HG02884 (cell line): ENCODE data around the gene NXN.
"Not testable (repeated sequence)": the region's sequence is repeated elsewhere in the genome, so short reads cannot be mapped to it uniquely, and the experiment has no call there.

Source experiments
- ATAC-seq: cut with Tn5 transposase; IDR thresholded peaks from one replicate; pipeline ENCODE4 v1.9.1; 2021; ENCODE audit warnings: mild to moderate bottlenecking, moderate library complexity; ENCODE audit not compliant: unreplicated experiment

The NXN gene

DNA sequence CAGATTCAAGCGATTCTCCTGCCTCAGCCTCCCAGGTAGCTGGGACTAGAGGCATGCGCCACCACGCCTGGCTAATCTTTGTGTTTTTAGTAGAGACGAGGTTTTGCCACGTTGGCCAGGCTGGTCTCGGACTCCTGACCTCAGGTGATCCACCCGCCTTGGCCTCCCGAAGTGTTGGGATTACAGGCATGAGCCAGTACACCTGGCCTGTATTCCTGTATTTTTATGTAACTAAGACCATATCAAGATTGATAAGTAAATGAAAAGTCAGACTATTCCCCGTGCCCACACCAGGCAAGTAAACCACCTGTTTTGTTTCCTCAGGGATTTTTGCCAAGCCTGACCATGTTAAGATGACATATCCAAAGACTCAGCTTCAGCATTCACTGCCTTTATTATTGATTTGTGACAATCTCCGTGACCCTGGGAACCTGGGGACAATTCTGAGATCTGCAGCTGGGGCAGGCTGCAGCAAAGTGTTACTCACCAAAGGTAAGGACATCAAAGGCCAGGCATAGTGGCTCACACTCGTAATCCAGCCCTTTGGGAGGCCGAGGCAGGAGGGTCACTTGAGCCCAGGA, 191.8 kb downstream of the NXN start:
- ATAC-seq, result no peak

DNA sequence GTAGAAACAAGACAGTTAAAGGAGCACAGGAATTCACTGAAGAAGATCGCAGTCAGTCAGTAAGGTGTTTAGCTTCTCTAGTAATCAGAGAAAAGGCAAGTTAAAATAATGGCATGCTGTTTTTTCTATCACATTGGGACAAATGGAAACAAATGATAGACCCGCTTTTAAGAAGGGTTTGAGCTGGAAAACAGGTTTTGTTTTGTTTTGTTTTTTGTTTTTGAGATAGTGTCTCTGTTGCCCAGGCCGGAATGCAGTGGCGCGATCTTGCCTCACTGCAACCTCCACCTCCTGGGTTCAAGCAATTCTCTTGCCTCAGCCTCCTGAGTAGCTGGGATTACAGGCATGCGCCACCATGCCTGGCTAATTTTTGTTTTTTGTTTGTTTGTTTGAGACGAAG, 193.7 kb downstream of the NXN start:
- not testable (repeated sequence) for ATAC-seq

DNA sequence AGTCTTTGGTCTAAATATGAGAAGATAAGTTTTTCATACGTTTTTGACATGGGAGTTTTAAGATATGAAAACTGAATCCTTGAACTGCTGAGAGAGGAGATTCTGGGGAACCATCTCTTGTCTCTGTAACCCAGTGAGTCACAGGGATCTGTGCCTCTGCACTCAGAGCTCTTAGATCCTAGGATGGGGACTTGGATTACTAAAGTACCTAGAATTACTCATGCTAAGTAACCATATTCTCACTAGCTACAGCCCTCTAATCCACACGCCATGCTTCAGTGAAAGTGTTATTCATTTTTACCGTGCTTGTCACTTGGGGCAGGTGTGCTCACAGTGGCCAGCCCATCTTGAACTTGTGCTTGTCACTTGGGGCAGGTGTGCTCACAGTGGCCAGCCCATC, 195.4 kb downstream of the NXN start:
- ATAC-seq, result no peak

DNA sequence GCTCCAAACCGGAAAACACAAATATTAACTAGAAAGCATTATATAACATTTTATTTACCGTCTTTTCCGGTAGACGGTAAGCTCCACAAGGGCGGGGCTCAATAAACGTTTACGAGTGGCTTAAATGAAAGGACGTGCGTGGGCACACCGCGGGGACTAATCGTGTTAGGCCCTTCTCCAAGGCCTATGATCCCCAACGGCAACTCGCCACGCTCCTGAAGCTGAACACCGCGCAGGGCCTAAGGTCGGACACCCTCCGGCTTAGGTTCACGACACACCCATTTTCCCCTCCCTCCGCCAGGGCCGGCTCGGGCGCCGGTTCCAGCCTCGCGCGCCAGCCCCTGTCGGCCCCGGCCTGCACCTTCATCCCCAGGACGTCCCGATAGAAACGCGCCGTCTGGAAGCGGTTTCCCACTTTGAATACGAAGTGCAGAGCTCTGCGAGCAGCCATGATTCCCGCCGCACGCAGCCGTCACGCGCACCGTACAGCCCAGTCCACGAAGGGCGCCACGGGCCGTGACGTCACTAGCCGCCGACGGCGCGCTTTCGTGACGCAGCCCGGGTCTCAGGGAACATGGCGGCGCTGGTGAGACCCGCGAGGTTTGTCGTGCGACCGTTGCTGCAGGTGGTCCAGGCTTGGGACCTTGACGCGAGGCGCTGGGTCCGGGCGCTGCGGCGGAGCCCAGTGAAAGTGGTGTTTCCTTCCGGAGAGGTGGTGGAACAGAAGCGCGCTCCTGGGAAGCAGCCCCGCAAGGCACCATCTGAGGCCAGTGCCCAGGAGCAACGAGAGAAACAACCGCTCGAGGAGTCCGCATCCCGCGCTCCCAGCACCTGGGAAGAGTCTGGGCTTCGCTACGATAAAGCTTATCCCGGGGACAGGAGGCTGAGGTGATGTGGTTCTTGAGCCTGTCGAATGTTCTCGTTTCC, 197.5 kb downstream of the NXN start, which contains the start of the genes GLOD4 and MRM3:
TSS of gene GLOD4 (minus strand) at position 476 of the 927 bp plus-strand sequence. CDS start at position 451, 25 bp downstream.
TSS of gene MRM3 (plus strand) at position 549 of the 927 bp plus-strand sequence. CDS start at position 575, 26 bp downstream.
- peak; percentile 58 for ATAC-seq

DNA sequence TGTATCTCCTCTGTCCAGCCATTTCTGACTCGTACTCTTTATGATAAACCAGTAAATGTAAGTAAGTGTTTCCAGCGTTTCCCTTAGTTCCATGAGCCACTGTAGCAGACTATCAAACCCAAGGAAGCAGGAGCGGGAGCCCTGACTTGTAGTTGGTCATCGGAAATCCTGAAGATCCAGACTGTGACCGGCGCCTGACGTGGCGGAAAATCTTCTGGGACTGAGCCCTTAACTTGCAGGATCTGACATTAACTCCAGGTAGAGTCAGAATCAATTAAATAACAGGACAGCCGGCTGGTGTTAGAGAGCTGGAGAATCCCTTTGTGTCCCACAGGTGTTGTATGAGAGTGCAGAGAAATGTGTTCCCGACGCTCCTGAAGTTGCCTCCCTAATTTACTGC, 201.5 kb downstream of the NXN start:
- no peak for ATAC-seq

DNA sequence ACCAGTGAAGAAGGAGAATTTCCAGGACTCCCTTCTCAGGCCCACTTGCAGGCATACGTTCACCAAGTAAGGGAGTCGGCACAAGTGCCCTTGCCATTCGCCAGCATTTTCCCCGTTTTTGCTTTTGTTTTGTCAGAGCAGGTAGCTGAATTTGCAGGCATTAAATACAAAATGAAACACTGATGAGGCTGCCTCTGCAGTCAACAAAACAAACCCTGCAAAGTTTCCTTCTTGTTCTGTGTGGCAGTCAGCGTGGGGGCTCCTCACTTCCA, 205.3 kb downstream of the NXN start:
- no peak for ATAC-seq

DNA sequence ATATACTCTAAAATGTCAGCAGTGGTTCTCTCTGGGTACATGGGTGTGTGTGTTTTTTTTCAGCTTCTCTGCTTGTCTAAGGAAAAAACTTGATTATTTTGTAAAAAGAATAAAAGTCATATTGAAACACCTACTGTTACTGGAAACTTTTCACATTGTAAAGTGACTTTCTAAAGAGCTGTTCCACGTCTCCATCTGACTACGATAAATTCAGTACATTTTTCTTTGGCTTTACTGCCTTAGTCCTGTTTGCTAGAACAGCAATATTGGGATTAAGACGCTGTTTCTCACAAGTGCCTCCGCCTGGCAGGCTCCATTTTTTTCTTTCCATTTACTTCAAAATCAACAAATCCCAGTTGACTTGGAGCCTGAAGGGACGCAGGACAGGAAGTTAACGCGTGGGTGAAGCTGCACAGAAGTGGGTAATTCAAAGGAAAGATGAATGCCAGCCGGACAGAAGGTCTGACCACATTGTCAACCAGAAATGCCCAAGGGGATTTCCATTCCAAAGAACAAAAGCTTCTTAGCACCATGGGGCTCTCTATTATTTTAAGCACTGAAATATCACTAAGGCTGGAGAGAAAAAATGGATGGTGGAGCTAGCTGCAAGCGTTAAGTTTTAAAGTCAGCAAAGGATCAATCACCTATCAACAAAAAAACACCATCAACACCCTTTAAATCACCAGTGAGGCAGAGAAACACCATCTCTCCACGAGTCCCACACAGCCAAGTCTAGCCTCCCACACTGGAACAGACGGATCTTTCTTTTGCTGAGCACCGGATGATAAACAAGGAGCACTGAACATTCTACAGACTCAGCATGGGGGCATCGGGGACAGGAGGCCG, 205.9 kb downstream of the NXN start:
- ATAC-seq, result no peak

DNA sequence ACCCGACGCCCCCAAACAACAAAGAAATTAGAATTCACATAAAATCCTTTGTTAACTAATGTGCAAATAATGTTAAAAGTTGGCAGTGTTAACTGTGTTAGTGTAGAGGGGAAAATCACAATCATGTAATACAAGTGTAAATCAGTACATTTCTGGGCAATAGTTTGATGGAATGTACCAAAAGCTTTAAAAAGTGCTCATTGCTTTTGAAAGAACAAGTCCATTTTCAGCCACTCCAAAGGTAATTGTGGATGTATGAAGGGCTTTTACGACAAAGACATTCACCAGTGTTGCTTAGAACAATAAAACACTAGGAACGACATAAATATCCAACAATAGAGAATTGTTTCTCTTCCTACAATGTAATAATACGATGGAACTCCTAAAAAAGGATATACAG, 206.6 kb downstream of the NXN start:
- no peak for ATAC-seq

DNA sequence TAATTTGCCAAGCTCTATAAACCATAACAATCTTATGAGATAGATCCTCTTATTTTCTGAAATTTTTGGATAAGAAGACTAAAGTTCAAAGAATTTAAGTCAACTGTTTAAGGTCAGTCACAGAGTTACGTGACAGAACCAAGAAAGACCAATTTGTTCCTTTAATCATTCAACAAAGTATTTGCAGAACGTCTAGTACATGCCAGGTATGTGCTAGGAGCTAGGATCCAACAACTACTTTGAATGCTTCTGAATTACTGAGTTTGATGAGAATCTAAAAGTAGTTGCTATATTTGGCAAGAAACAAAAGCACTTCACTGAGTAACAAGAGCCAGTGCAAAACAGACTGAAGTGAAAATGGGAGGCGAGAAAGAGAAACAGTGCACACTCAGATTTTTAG, 212.5 kb downstream of the NXN start:
- ATAC-seq, result no peak

DNA sequence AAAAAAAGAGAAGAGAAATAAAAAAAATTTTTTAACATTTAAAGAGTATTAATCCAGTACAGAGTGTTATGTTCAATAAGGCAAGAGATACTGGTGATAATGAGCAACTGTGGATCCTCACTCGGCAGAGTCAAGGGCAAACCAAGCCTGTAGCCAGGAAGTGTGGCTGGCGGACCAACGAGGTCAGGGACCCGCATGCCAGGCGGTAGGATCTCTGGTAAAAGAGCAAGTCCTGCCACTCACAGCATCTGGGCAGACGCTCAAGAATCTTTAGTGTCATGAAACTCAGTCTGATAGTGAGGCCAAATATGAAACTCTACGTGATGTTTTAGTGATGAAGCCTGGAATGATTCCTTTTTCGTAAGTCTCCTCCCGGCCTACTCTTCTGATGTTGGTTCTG, 219.2 kb downstream of the NXN start:
- ATAC-seq, result no peak

DNA sequence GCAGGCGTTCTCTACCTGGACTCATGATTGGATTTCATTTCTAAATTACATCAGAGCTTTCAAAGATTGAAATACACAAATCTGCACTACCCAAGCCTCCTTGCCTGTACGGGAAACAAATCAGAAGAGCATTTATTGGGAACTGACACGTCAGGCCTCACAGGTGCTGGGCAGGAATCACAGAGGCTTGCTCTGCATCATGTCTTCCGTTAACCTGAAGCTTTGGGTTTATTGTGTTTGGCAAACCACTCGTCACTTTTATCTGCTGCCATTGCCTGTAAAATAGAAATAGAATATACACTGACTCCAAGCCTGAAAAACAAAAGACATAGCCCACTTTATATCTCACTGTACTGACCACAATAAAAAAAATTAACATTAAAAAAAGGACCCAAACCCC, 219.6 kb downstream of the NXN start:
- ATAC-seq, result no peak

DNA sequence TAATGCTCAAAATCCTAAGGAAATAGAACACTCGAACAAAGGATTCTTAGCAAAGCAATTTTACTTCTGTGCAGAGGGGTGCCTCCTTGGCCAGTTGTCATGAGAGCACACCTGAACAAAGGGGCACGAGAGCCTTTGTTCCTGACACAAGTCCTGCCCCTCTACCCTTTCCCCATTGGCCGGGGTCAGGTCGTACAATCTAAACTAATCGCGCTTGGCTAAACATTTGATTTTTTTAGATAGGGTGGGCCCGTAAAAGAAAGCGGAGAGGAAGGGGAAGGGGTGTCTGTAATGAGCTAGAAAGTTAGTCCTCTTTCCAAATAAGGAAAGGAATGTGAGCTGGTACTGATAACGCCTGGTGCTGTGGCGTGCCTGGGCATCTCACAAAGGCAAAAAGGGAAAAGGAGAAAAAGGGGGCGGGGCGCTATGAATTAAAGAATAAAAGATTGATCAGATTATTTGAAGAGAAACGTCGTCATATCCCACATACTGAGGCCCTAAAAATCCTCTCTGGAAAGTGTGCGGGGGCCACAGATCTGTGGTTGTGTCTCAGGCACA, 223.5 kb downstream of the NXN start:
- not testable (repeated sequence) for ATAC-seq

DNA sequence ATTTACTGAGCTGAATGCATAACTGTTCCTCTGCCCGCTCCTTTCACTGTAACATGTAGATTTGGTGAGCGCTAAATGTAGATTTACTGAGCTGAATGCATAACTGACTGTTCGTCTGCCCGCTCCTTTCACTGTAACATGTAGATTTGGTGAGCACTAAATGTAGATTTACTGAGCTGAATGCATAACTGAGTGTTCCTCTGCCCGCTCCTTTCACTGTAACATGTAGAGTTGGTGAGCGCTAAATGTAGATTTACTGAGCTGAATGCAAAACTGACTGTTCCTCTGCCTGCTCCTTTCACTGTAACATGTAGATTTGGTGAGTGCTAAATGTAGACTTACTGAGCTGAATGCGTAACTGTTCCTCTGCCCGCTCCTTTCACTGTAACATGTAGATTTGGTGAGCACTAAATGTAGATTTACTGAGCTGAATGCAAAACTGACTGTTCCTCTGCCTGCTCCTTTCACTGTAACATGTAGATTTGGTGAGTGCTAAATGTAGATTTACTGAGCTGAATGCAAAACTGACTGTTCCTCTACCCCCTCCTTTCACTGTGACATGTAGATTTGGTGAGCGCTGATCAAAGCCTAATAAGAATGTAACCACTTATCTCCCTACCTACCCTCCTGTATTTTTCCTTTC, 224.1 kb downstream of the NXN start:
- not testable (repeated sequence) for ATAC-seq

DNA sequence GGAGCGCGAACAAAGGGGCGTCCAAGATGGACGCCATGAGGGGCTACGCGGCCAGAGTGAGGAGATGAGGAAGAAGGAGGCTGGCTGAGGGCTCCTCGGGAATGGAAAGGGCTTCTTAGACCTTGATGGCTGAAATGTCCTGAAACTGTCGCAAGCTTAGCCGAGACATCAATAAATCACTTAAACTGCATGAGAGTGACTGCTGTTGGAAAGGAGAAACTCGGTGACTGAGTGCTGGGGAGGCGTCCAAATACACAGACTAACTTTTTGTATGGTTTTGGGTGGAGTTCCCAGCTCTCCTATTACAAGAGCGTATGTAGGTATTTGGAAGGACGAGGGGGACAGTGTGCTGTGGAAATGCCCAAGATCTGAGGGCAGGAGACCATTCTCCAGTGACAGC, 226.2 kb downstream of the NXN start:
- no peak for ATAC-seq

DNA sequence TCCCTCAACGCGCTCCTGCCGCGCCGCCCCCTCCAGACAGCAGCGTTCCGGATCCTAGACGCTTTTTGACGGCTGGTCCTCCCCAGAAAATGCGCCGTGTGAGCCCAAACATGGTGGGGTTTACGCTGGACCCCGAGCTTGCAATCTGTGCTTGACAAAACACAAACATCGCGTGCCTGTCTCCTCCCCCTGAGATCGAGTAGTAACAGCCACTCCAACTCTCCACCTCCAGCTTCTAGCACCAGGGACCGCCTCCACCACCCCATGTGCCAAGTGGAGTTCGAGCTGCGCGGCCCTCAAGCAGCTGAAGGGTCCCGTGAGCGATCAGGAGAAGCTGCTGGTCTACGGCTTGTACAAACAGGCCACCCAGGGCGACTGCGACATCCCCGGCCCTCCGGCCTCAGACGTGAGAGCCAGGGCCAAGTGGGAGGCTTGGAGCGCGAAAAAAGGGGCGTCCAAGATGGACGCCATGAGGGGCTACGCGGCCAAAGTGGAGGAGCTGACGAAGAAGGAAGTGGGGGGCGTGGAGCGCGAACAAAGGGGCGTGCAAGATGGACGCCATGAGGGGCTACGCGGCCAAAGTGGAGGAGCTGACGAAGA, 226.9 kb downstream of the NXN start:
- no peak for ATAC-seq

DNA sequence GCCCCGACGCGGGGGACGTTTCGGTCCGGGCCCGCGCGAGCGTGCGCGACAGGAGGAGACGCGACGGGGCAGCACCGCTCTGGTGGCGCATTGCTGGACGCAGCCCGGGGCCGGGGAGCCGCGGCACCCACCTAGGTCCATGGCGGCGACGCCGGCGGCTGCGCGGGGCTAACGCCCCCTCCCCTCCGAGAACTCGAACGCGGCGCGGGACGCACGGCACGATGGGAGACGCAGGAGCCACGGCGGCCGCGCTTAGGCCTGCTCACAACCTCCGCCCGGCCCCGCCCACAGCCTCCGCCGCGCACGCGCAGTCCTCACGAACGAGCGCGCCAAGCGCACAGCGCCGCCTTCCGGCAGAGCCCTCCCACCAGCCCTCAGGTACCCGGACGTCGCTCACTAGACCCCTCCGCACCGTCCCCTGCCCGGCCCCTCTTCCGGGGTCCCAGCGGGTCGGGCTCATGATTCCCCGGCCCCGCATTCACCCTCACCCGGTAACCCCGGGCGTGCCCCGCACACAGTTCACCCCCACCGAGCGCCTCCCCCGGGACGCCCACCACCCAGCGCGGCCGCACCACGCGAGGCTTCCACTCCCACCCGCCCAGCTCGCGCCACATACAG, 227.5 kb downstream of the NXN start, which contains the start of gene GEMIN4:
TSS of gene GEMIN4 (minus strand) at position 263 of the 618 bp plus-strand sequence. CDS start at position 141, 122 bp downstream.
- peak; percentile 85 for ATAC-seq

DNA sequence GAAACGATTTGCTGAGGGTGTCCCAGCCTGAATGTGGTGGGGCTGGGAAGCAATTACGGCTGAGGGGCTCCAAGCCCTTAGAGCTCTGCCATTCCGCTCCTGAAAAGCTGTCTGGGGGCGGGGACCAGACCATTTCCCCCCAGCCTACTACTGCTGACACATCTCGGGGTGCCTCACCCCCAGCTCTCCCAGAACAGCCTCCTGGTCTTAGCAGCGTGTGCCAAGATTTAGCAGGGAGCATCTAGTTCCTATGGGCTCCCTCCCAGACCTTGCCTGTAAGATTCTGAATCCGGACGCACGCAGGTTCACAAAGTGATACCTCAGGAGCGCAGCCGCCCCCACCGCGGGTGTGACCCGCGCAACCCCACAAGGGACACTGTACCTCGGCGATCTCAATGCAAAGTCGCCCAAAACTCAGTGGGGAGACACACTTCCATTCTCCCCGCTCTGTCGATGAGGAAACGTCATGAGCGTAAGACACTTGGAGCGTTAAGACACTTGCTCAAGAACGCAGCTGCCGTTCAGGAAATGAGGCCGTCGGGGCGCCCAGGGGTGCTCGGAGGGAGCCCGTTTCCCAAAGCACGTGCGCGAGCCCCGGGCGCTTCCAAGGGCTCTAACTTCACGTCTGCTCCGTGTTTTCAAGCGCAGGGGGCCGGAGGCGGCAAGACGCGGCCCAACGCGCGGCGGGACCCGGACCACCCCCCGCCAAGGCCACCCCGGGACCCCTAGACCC, 228.1 kb downstream of the NXN start:
- ATAC-seq, result peak; percentile 26

DNA sequence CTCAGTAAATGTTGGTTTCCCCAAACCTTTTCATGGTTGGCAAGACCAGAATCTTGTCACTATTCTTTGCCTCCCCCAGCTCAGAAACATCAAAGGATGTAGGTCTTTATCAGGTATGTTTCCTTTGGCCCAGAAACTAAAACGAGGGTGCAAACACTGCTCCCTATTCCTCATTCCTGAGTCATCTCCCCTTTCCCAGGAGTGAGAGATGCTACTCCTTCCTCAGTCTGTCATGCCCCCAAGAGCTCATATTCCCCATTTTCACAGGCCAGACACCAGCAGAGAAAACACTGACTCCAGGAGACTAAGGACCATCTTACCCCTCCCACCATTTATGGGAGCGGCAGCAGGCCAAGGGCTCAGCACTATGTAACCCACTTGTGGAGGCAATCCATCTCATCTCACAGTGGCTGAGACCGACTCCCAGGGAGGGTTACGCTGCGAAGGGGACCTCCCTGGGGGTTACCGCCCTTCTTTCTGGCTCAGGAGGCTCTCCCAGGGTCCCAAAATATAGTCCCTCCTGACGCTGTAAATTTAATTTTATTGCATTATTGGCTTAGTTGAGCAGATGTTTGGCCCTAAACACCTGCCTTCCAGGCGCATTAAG, 229.0 kb downstream of the NXN start:
- no peak for ATAC-seq

DNA sequence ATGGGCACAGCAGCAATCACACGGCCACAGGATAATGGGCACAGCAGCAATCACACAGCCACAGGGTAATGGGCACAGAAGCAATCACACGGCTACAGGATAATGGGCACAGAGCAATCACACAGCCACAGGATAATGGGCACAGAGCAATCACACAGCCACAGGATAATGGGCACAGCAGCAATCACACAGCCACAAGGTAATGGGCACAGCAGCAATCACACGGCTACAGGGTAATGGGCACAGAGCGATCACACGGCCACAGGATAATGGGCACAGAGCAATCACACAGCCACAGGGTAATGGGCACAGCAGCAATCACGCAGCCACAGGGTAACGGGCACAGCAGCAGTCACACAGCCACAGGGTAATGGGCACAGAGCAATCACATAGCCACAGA, 230.2 kb downstream of the NXN start:
- ATAC-seq, result not testable (repeated sequence)
